HG02623 (cell line): ENCODE data around the gene GJB2.
A peak's percentile ranks its signal among the peaks of the same experiment; 100 is the strongest.

Source experiments
- ATAC-seq: cut with Tn5 transposase; IDR thresholded peaks from one replicate; pipeline ENCODE4 v1.9.1; 2021; ENCODE audit warnings: moderate library complexity; ENCODE audit not compliant: unreplicated experiment

The GJB2 gene

GRCh38 chr13:20192836-20193161 is at the start of gene GJB2:
GJB2 (minus strand) TSS chr13:20192938; CDS start chr13:20189581, 3,357 bp downstream.
- no peak for ATAC-seq

DNA sequence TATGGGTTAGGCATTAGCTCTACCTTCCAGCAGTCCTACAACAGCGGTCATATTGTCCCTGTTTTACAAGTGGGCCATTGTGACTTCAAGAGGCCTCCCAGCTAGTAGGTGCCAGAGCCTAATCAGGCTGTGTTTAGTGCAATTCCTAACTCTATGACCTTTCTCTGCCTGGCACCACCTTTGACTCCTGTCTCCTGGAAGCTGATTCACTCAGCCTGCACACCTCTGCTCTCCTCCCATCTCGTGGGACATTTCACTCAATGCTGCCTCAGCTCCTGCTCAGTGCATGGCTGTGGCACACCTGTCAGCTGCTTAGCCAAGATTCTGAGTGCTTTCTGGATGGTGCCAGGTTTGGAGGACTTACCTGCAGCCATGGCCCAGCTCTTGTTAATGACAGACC is 48.9 kb upstream of the GJB2 start:
- no peak for ATAC-seq

- ATAC-seq = no peak
Observed at GRCh38 chr13:20239748-20240147, 47.0 kb upstream of the GJB2 start.

GRCh38 chr13:20232556-20233277 is 40.0 kb upstream of the GJB2 start:
- no peak for ATAC-seq

DNA sequence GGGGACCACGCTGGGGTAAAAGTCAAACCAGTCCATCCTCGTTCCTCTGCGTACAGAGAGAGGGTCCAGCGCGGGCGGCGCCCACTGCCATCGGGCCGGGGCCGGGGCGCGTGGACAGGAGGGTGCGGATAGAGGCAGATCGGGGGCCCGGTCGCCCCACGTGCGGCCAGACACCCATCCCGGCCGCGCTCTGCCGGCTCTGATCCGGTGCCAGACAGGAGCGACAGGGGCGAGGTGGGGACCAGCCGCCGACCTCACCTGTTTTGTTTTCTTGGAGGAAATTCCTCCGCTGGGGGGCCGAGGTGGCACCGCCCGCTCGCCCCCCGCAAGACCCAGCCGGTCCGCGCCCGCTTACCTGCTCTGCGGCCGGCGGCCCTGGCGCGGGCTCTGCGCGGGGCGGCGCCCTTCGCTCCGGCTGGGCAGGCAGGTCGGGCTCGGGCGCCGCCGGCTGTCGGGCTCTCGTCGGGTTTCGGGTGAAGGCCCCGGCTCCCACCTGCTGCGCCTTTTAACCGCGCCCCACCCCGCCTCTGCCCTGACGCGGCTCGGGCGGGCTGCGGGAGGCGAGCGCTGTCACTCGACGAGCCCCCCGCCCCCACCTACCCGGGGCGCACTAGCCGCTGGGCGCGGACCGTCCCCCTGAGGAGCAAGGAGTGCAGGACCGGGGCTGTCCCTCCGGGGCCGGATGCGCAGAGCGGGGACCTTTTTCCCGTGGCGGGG is 39.3 kb upstream of the GJB2 start, which contains the start of gene GJB6:
TSS of gene GJB6 (minus strand) at position 481 of the 717 bp plus-strand sequence. CDS start 8,839 bp downstream, outside the sequence.
- no peak for ATAC-seq

GRCh38 chr13:20230913-20231838 is 38.4 kb upstream of the GJB2 start:
- no peak for ATAC-seq

DNA sequence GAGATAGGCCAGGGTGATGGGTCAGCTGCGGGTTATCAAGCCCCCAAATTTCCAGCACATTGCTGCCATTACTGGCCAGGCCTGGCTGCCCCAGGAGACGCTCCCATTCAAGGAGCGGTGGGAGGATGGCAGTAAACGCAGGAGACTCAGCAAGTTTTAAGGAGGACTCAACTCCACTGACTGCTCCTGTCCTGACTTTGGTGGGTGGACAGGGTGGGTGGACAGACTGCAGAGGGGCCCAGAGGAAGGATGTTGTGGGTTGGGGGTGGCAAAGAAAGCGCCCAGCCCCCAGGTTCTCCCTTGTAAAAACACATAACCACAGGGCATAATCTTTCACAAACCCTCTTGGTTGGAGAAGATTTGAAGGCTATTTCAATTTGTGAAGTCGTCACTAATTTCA is 35.0 kb upstream of the GJB2 start:
- ATAC-seq = no peak

DNA sequence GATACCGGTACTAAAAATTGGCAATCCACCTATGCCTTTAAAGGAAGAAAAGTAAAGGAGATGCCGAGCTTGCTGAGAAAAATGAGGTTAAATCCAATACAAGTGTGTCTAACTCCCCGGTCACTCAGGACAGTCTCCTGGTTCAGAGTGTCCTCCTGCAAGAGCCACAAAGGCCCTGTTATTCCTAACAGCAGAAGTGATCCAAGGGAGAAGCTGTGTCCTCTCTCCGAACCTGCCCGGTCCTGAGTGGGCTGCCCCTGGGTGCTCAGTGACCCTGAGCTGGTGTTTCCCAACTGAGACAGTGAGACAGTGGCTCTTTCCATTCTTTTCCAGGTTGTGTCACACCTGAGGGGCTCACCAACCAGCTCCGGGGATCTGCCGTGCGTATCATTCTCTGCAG is 34.5 kb upstream of the GJB2 start:
- no peak for ATAC-seq

DNA sequence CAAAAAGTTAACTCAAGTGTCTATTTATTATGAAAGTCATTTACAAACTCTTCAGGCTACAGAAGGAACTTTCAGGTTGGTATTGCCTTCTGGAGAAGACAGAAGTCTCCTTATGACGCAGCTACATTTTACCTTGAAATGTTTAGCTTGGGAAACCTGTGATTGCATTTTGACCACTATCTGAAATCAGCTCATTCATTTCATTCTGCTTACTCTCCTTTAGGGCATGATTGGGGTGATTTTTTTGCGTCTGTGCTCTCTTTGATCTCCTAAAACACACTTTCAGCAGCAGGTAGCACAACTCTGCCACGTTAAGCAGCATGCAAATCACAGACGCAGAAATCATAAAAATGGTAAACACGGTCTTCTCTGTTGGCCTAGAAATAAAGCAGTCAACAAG is 29.8 kb upstream of the GJB2 start:
- no peak for ATAC-seq

GRCh38 chr13:20221772-20222171 is 29.0 kb upstream of the GJB2 start:
- ATAC-seq = no peak

GRCh38 chr13:20219577-20219976 is 26.8 kb upstream of the GJB2 start:
- peak; percentile 93 for ATAC-seq

DNA sequence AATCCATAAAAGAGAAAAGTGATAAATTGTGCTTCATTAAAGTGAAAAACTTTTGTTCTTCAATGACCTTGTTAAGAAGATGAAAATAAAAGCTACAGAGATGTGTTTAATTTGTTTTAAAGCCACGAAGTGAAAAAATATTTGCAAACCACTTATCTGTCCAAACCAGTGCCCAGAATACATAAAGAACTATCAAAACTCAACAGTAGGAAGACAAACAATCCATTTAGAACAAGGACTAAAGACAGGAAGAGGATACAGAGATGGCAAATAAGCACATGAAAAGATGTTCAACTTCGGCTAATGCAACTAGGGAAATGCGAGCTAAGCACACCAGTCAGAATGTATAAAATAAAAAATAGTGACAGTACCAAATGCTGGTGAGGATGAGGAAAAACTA is 24.4 kb upstream of the GJB2 start:
- no peak for ATAC-seq

- no peak for ATAC-seq
Observed at GRCh38 chr13:20209948-20210347, 17.2 kb upstream of the GJB2 start.

- no peak for ATAC-seq
Observed at GRCh38 chr13:20206698-20207235, 14.0 kb upstream of the GJB2 start.

DNA sequence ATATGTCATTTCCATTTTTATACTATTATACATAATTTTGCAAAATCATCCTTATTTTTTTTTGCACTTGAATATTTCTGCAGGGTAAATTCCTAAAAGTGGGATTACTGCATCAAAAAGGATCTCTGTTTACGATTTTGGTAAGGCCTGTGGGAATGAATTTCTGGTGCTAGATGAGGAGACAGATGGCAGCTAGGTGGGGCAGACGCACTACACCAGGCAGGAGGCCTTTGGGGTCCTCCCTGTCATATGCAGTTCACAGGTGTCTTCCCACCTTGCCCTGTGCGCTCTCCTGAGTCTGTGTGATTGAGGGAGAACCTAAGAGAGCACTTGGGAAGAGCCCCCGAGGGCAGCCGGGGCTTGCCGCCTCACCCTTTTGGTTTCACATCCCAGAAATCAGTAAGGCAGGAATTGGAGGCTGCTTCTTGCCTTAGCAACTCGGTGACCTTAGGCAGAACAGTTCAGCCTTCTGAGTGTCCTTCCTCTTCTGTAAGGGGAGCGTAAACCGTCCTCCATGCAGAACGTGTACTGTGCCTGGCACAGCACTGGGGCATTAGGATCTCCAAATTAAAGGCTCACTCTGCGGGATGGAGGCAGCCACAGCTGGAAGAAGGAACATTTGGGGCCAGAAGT is 13.4 kb upstream of the GJB2 start:
- no peak for ATAC-seq

DNA sequence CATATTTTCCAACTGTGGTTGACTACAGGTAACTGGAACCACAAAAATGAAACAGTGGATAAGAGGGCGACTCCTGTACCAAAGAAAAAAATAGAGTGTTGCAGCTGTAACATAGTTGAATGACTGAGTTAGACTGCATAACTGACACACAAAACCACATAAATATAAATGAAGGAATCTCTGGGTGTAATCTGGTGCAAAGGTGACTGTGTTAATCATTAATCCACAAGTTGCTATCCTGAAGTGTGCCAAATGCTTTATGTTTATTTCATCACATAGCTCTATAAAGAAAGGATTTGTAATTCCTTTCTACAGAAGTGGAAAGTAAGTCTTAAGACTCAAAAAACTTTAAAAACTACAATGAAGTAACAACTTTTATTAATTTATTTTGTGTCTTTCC is 6.0 kb upstream of the GJB2 start:
- no peak for ATAC-seq

DNA sequence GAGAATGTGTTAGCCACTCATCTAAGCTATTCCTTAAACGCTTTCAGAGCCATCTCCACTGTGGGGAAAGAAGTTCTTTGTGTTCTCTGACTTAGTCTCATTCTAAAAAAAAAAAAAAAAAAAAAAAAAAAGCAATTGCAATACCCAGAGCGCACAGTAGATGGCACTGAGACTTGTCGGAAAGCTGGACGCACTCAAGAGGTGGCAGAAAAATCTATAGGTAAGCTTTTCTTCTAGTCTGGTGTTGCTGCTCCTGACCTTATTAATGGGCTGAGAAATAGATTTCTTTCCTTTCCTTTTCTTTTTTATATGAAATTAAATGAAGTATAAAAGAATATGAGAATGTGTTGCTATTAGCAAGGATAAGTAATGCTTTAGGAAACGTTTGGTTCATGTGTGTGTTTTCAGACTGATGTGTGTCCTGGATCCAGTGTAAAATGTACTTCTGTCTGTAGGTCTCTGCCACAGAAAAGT is 4.7 kb upstream of the GJB2 start:
- no peak for ATAC-seq

- ATAC-seq = no peak
Observed at GRCh38 chr13:20195801-20196200, 3.1 kb upstream of the GJB2 start.

DNA sequence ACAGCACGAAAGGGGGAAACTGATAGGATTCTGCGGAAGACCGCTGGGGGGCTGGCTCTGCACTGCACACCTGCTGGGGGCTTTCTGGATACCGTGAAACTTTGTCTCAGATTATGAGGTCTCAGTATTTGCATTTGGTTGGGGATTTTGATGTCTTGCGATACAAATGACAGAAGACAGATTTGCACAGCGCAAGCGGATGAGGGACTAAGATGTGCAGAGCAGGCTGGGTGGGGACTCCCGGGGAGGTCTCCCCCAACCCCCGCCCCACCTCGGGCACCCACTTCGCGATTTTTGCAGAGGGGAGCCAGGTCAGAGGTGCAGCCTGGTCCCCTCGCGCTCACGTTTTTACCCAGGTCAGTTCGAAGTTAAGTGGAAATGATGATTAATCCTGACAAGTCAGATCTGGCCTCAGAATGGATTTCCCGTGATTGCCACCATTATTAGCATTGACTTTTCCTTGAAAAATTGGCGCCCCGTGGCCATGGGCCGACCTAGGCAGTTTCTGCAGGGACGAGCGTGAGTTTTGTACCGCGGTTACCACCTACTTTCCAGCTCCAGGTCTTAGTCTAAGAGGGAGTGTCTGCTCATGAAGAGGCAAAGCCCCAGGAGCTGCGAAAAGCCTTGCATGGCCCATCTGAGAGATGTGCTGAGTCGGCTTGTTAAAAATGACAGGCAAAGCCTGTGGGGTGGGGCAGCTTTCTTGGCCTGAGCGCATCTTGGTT is 1.3 kb upstream of the GJB2 start:
- no peak for ATAC-seq
